CD4-positive, alpha-beta T cell treated with Interleukin-17A for 1 hour (primary cell): ENCODE data around the gene IKZF3.

ENCODE experiments used
- DNase-seq: peaks from one replicate; pipeline ENCODE4 v3.0.0-alpha.2; 2020

IKZF3 gene

GRCh38 chr17:39814497-39814896, 49.6 kb downstream of the IKZF3 start:
- DNase-seq: no peak

- DNase-seq: peak; percentile 89
These were observed 50.5 kb downstream of the IKZF3 start for GRCh38 chr17:39813631-39814030.

DNA sequence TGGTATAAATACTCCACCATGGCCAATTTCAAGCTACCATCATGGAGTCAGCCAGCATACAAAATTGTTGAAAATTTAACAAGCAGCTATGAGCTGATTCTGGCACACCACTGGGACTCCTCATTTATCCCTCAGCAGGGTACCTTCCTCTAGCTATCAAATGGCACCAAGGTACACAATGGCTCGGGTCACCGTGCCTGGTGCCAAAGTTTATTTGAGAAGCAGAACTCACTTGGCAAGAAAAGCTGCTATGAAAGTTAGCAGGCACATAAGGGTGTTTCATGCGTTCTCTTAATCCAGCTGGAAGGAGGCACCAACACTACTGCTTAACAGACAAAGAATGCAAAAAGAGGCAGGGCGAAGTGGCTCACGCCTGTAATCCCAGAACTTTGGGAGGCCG, 51.6 kb downstream of the IKZF3 start:
- no peak for DNase-seq

GRCh38 chr17:39810939-39811728, 53.0 kb downstream of the IKZF3 start:
- no peak for DNase-seq

DNA sequence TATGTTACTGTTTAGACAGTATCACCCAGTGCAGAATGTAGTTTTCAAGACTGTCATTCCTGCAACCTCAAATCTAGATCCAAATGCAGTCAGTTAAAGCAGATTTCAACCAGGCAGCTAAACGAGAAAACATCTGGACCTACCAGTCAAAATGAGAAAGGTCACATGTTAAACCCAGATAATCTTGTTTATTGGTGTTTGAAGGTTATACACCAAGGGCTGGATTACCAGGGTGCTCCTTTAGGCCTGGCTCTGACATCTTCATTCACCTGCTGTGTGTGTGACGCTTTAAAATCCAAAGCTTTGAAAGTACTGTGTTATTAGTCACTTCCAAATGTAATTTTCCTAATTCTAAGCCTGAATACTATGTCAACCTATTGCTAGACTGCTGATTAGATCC, 54.9 kb downstream of the IKZF3 start:
- no peak for DNase-seq

GRCh38 chr17:39808409-39808997, 55.6 kb downstream of the IKZF3 start:
- DNase-seq: no peak

DNA sequence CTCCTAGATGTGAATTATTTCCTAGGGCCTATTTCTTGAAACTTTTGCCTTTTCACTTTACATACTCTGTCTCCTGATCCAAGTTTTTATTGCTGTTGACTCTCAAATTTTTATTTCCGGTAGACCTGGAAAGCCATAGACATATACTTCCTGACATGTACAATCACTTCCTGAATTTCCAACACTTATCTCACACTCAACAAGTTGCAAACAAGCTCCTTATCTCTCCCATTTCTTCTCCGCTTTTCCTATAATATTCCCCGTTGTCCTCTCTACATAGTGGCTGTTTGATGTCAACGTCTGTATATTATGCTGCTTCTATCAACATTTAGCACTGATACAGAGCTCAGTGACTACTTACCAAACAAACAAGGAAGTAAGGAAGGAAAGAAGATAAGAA, 59.3 kb downstream of the IKZF3 start:
- no peak for DNase-seq

DNA sequence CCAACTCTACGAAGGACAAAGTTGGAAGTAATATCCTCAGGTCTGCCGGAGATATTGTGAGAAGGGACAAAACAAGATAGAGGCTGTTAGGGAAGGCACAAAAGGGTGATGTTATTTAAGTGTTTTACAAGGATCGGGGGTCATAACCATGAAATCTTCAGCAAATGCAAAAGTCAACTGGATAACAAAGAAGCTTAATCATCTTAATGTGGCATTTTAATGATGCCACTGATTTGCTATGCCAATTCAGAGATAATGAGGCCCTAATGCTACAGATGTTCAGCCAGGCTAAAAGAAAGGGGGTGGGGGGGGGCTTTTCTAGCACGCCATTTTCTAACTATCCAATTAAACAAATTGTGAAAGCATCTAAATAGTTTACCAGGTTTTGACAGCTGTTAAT, 63.1 kb downstream of the IKZF3 start:
- DNase-seq: no peak

DNA sequence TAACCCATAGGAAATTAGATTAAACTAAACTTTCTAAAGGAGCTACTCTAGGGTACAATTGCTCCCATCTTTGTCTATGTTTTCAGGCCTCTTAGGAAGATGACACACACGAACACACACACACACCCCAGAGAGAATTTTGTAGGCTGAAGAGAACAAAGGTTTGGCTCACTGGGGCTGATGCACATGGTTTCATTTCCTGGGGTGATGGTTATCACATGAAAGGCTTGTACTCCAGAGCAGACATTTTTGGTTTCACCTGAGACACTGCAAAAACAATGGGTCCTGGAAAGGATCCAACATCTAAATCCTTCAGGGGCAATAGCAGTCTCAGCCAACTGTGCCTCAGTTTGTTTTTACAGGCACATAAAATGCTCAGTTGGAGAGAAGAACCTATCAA, 63.6 kb downstream of the IKZF3 start:
- DNase-seq: peak; percentile 81

DNA sequence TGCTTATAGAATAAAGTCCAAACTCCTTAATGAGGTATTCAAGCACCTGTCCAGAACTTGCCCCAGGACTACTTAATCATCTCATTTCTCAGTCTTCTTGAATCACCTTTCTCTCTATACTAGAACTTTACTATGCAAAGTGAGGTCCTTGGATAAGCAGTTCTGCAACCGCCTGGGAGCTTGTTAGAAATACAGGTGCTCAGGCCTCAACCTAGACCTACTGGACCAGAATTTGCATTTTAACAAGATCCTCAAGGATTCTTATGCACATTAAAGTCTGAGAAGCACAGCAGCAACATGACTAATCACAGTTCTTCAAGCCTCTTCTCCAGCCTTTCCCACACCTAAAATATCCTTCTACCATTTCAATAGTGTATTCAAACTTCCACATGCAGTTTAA, 64.7 kb downstream of the IKZF3 start:
- DNase-seq: no peak

- peak; percentile 63 for DNase-seq
These were observed 69.7 kb downstream of the IKZF3 start for GRCh38 chr17:39794249-39794970.

DNA sequence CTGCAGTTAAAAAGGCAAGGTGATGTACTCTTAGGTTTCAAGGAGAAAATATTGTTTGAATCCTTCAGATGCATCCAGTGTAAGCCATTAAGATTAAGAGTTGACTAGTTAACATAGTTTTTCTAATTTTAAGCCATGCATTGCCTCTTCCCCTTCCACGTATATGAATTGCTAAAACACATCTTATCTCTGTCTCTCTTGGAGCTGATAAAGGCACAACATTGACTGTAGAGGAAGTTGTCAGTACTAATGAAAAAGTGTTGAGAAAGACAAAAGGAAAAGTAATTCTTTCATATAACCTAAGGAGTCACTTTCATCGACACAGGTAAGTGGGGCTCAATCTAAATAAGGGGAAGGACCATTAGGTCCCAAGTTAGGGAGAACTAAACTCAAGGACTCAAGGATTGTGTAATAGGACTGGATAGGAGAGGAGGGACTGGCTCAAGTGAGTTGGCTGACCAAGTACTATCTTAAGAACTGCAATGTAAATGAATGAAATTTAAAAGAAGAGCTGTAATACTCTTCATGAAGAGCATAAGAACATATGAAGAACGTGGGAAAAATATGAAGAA, 70.7 kb downstream of the IKZF3 start:
- no peak for DNase-seq

DNA sequence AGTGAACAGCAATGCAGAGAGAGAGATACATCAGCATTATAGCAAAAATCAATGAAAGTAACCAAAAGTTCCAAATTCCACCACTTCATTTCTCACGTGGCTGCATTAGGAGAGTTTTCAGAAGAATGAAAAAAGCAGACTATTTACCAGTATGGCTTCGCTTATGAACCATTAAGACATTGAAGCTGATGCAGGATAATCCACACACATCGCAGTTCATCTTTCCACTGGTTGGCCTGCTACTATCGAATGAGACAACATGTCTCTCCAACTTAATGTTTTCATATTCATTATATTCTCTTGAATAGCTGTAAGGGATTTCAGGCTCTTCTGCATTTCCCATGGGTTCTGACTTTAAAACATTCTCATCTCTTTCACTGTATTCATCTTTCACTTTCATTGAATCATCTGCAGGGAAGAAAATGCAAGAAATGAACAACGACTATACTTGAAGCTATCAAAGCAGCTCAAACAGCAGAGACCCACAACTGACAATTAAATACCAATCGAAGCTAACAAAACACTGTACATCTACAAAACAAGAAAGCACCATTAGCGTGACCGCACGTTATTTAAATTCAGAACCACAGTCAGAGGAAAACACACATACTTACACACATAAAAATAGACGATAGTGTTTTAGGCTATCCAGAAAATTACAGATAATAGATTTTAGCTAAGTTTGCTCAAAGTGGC, 71.4 kb downstream of the IKZF3 start:
- DNase-seq: peak; percentile 29

GRCh38 chr17:39791111-39791992, 72.8 kb downstream of the IKZF3 start:
- peak; percentile 70 for DNase-seq

GRCh38 chr17:39787743-39788484, 76.2 kb downstream of the IKZF3 start:
- DNase-seq: no peak

DNA sequence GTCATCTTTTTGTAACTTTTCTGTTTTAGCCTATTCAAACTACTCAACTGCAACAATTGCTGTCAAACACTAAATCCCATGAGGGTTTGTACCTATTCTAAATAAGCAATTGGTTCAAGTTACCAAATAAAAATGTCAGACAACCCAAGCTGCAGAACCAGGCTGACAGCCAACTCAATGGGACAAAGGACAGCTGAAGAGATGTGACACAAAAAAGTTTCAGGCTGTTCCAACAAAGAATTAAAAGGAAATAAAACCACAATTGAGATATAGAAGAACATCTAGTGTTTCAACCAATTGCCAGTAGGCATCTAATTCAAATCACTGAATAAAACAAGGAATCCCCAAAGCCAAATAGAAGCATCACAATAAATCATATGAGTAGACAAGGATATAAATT, 77.1 kb downstream of the IKZF3 start:
- DNase-seq: no peak

- no peak for DNase-seq
These were observed 81.1 kb downstream of the IKZF3 start for GRCh38 chr17:39782980-39783379.

DNA sequence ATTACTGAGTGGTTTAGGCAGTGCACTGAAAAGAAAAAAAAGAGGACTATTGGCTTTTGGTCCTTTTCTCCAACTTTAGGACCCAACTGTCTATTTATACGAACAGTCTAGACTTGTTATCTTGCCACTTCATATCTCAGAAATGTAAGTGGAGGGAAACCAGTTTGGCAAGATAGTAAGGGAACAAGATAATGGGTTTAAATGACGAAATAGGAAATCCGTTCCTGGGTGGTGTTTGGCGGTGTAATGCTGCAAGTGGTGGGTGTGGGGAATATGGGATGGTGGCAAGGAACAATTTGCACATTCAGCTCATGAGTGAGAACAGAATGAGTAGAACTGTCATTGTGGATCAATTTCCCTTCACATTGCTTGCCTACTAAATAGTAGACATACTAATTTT, 81.6 kb downstream of the IKZF3 start:
- DNase-seq: no peak

GRCh38 chr17:39781861-39782213, 82.3 kb downstream of the IKZF3 start:
- no peak for DNase-seq

DNA sequence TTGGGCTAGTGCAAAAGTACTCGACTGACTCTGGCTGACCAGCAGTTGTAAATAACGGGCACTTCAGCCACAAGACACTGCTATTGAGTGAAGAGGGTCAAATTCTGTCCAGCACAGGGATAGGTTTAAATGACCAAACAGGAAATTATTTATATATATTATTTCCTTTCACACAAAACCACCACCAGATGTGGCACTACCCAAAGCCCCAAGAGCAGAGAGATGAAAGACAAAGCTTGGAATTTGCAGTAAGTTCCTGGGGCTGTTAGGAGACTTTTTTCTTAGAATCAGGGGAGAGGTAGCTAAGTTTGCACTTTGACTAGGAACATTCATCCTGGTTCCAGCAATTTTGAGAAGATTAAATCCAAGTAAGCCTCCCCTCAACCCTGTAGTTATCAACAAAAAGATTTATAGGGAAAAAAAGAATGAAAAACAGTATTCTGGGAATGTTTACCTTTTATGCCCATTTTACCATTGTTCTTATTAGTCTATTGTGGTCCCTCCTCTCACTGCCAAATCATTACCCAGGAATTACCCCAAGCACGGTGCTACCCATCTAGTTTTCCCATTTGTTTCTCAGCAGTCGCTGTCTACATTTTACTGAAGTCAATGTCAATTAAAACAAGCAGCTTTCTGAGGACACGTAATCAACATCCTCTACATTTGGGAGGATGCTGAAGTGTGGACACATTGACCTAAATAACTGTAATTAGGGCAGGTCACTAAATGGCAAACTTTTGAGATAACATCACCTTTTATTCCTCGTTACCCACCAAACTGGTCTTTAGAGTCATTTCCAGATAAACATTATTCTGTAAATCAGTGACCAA, 82.9 kb downstream of the IKZF3 start:
- DNase-seq: peak; percentile 36
